Left lung (tissue), 10 donors: ENCODE measurements around the gene SMTNL2. TPM values are rescaled to one million over a fixed set of nuclear protein-coding genes. Genes with fewer than 3 reads are reported as not detected.
"Not testable (repeated sequence)": the region's sequence is repeated elsewhere in the genome, so short reads cannot be mapped to it uniquely, and the experiment has no call there.

Experiments
- ATAC-seq: fragments of 200-7000 bp; cut with Tn5 transposase; one replicate; pipeline ENCODE4 v1.9.1; 2020; ENCODE audit warnings: moderate library complexity
- DNase-seq, 4 donors: peaks; one replicate each; pipeline ENCODE4 v3.0.0-alpha.2; 2013 to 2020
- H3K27ac ChIP-seq, 2 donors: fragments of 200-600 bp; sonication (generic) in 1 of 2; one replicate each; pipeline versions ENCODE4 v1.5.0 to v1.8.0; 2020 to 2021
- H3K27me3 ChIP-seq, 2 donors: fragments of 200-600 bp; sonication (generic) in 1 of 2; one replicate each; pipeline versions ENCODE4 v1.5.0 to v1.8.0; 2020 to 2021
- H3K36me3 ChIP-seq, 2 donors: fragments of 200-600 bp; sonication (generic) in 1 of 2; one replicate each; pipeline versions ENCODE4 v1.5.0 to v1.8.0; 2020 to 2021
- H3K4me1 ChIP-seq, 2 donors: fragments of 200-600 bp; one replicate each; pipeline ENCODE4 v1.8.0; 2021
- H3K4me3 ChIP-seq, 2 donors: fragments of 200-600 bp; sonication (generic) in 1 of 2; one replicate each; pipeline versions ENCODE4 v1.5.0 to v1.8.0; 2020 to 2021; ENCODE audit warnings: mild to moderate bottlenecking in 1 of 2
- H3K9me3 ChIP-seq, 2 donors: fragments of 200-600 bp; sonication (generic) in 1 of 2; one replicate each; pipeline versions ENCODE4 v1.5.0 to v1.8.0; 2020 to 2021
- CTCF ChIP-seq, 2 donors: fragments of 200-600 bp; sonication (generic) in 1 of 2; IDR thresholded peaks; one replicate each; pipeline versions ENCODE4 v1.5.0 to v1.8.0; 2021; ENCODE audit warnings: antibody characterized with exemption in 2 of 2
- intact Hi-C, 2 donors: fragments of 100-400 bp; cut with DNase I; formaldehyde crosslinking; loops; one replicate each; pipeline versions ENCODE4 v1.11.2 to v1.14.2; 2022
- polyA plus RNA-seq, 6 donors: library from polyadenylated mRNA; unstranded; fragments of 120-200 nt; gene quantifications; one replicate each; pipeline ENCODE4 v1.2.1, GENCODE V29; 2013; ENCODE audit not compliant: insufficient read length in 6 of 6
- total RNA-seq, 2 donors: library from RNA; stranded (reverse); fragmentation: NEBNext Ultra II Directional; extraction: Animal tissue kit (Norgen Biotek cat#: 25700); gene quantifications; one replicate each; pipeline ENCODE4 v1.2.1, GENCODE V29; 2021
- donor health status: DM: no; HTN: yes; CAD: no.
- donor health status: DM: no; HTN: no; CAD: no.

SMTNL2 gene
- total and polyA plus RNA-seq, 8 donors = 5.5 to 25.8 (median 21.2) TPM

GRCh38 chr17:4642286-4642685, 58.0 kb downstream of the SMTNL2 start:
- peaks cover 0 to 14% of the 10 kb centered on the region in 2 donors for H3K4me1 ChIP-seq
- DNase-seq (no peak), ATAC-seq (no peak)
- no peaks in the 10 kb centered on the region for H3K36me3 ChIP-seq
- intact Hi-C loops = no loop called here
- H3K4me3 ChIP-seq = no peak overlapping the region
- H3K27me3 ChIP-seq = peaks cover 26 to 81% of the 10 kb centered on the region in 2 donors
- H3K9me3 ChIP-seq = no peaks in the 10 kb centered on the region
- no peak overlapping the region for H3K27ac ChIP-seq
- TF ChIP-seq CTCF (IDR thresholded peaks at IDR 0.05) = no peak

GRCh38 chr17:4643676-4644075, 59.3 kb downstream of the SMTNL2 start:
- H3K36me3 ChIP-seq = no peaks in the 10 kb centered on the region
- H3K27me3 ChIP-seq = peaks cover 26 to 70% of the 10 kb centered on the region in 2 donors
- no peak for TF ChIP-seq CTCF (IDR thresholded peaks at IDR 0.05)
- peaks cover 0 to 20% of the 10 kb centered on the region in 2 donors for H3K4me1 ChIP-seq
- H3K27ac ChIP-seq = no peak overlapping the region
- ATAC-seq (no peak), DNase-seq (no peak)
- H3K4me3 ChIP-seq = no peak overlapping the region
- H3K9me3 ChIP-seq = no peaks in the 10 kb centered on the region
- intact Hi-C loops = no loop called here

DNA sequence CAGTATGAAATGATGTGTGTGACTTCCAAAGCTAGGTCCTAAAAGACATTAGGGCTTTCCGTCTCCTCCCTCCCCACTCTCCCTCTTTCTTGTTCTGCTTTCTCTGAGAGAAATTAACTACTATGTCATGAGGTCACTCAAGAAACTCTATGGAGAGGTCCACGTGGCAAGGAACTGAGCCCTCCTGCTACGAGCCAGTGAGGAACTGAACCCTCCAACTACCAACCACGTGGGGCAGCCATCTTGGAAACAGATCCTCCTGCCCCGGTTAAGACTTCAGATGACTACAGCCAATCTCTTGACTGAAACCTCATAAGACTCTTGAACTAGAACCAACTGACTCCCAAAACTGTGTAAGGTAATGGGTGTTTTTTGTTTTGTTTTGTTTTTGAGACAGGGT, 61.3 kb downstream of the SMTNL2 start:
- Histone ChIP-seq H3K27ac (no peak overlapping the region), H3K27me3 (peaks cover 23 to 52% of the 10 kb centered on the region in 2 donors), H3K9me3 (no peaks in the 10 kb centered on the region), H3K4me3 (no peak overlapping the region), H3K4me1 (peaks cover 0 to 19% of the 10 kb centered on the region in 2 donors), H3K36me3 (no peaks in the 10 kb centered on the region)
- intact Hi-C loops = no loop called here
- DNase-seq = no peak
- ATAC-seq = peak; percentile 34
- TF ChIP-seq CTCF (IDR thresholded peaks at IDR 0.05) = no peak

DNA sequence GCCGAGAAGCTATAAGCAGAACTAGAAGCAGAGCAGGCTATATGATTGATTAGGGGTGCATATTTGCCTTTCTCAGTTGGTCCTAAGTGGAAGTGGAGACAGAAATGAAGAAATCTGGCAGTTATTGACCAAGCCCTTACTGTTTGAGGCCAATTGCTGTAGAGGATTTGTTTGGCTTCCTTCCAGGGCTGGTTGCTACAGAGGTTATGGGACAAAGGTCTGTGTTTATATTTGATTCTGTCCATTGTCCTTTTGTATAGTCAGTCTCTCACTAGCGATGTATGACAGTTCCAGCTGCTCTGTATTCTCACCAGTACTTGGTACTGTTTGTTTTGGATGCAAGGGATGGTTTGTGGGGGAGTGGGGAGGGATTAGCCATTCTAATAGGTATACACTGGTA, 64.4 kb downstream of the SMTNL2 start:
- no peak for ATAC-seq
- no peak for TF ChIP-seq CTCF (IDR thresholded peaks at IDR 0.05)
- Histone ChIP-seq H3K4me3 (no peak overlapping the region), H3K9me3 (no peaks in the 10 kb centered on the region), H3K4me1 (peaks cover 0 to 12% of the 10 kb centered on the region in 2 donors), H3K27ac (no peak overlapping the region), H3K36me3 (no peaks in the 10 kb centered on the region), H3K27me3 (peaks cover 0 to 26% of the 10 kb centered on the region in 2 donors)
- peak in 2 of 4 donors; percentile 61 to 73 for DNase-seq
- intact Hi-C loops = no loop called here

DNA sequence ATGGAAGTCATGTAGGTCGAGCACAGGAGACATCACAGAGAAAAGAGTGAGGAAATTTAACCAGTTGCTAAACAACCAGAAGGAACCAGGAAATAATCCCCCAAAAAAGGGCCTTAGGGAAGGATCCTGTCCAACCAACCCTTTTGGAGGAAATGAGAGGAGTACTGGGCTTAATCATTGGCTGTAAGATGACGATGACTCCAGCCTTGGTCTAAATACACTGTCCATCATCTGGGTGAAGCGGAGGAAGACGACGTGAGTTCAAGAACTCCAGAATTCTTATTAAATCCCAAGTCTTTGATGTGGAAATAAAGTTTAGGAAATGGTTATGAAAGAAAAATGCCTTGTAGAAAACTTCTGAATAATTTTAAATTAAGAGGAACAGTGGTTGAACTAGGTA, 68.7 kb downstream of the SMTNL2 start:
- Histone ChIP-seq H3K27me3 (peaks cover 0 to 22% of the 10 kb centered on the region in 2 donors), H3K36me3 (no peaks in the 10 kb centered on the region), H3K27ac (no peak overlapping the region), H3K4me1 (peaks cover 0 to 12% of the 10 kb centered on the region in 2 donors), H3K9me3 (no peaks in the 10 kb centered on the region), H3K4me3 (no peak overlapping the region)
- DNase-seq (no peak), ATAC-seq (no peak)
- intact Hi-C loops = no loop called here
- no peak for TF ChIP-seq CTCF (IDR thresholded peaks at IDR 0.05)

DNA sequence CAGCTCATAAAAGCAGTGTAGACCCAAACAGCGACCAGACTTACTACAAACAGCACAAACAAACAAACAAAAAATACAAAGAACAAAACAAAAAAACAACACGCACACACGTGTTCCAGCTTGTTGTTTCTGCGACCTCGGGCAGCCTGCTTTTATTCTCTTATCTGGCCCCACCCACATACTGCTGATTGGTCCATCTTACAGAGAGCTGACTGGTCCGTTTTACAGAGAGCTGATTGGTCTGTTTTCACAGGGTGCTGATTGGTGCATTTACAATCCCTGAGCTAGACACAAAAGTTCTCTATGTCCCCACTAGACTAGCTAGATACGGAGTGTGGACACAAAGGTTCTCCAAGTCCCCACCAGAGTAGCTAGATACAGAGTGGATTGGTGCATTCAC, 71.6 kb downstream of the SMTNL2 start:
- DNase-seq, intact Hi-C loops, H3K9me3 ChIP-seq, H3K4me1 ChIP-seq, ATAC-seq, H3K4me3 ChIP-seq, H3K27ac ChIP-seq, H3K36me3 ChIP-seq: not testable (repeated sequence)
- H3K27me3 ChIP-seq = peaks cover 0 to 25% of the 10 kb centered on the region in 2 donors
